GM23338 (cell line): Measurements from ENCODE around the gene MTERF2. TPM values are rescaled to one million over a fixed set of nuclear protein-coding genes. Genes with fewer than 3 reads are reported as not detected.

Experiments
- ATAC-seq: fragments of 200-7000 bp; cut with Tn5 transposase; 3 replicates; pipeline ENCODE4 v1.9.1; 2020
- DNase-seq: peaks from one replicate; pipeline ENCODE4 v3.0.0-alpha.2; 2015; ENCODE audit warnings: low spot score
- H2AFZ ChIP-seq: fragments of 200-600 bp; sonication (generic); 2 replicates; pipeline ENCODE4 v1.8.0; 2016; ENCODE audit warnings: antibody characterized with exemption, mild to moderate bottlenecking, moderate library complexity
- H3F3A ChIP-seq: fragments of 200-600 bp; sonication (generic); replicated peaks from 2 replicates; pipeline ENCODE4 v1.8.0; 2017; ENCODE audit warnings: antibody characterized with exemption, mixed run types, low read depth
- H3K27ac ChIP-seq: fragments of 200-600 bp; sonication (generic); 2 replicates; pipeline ENCODE4 v1.6.1; 2016; ENCODE audit warnings: low read depth
- H3K27me3 ChIP-seq: fragments of 200-600 bp; sonication (generic); 2 replicates; pipeline ENCODE4 v1.8.0; 2016; ENCODE audit warnings: mild to moderate bottlenecking, mixed run types, moderate library complexity; ENCODE audit not compliant: insufficient read depth
- H3K36me3 ChIP-seq: fragments of 200-600 bp; sonication (generic); 2 replicates; pipeline ENCODE4 v1.8.0; 2016; ENCODE audit warnings: mild to moderate bottlenecking; ENCODE audit not compliant: insufficient read depth
- H3K4me1 ChIP-seq: fragments of 200-600 bp; sonication (generic); 2 replicates; pipeline ENCODE4 v1.8.0; 2016; ENCODE audit warnings: mild to moderate bottlenecking, moderate library complexity; ENCODE audit not compliant: insufficient read depth
- H3K4me2 ChIP-seq: fragments of 200-600 bp; sonication (generic); 2 replicates; pipeline ENCODE4 v1.7.1; 2017; ENCODE audit warnings: mixed run types
- H3K4me3 ChIP-seq: fragments of 200-600 bp; sonication (generic); 2 replicates; pipeline ENCODE4 v1.6.1; 2016; ENCODE audit warnings: mixed run types
- H3K79me2 ChIP-seq: fragments of 200-600 bp; sonication (generic); replicated peaks from 2 replicates; pipeline ENCODE4 v1.8.0; 2017; ENCODE audit warnings: mild to moderate bottlenecking; ENCODE audit not compliant: insufficient read depth
- H3K9me2 ChIP-seq: fragments of 200-600 bp; sonication (generic); 2 replicates; pipeline ENCODE4 v1.8.0; 2017; ENCODE audit not compliant: insufficient read depth
- H4K20me1 ChIP-seq: fragments of 200-600 bp; sonication (generic); replicated peaks from 2 replicates; pipeline ENCODE4 v1.8.0; 2017; ENCODE audit warnings: mild to moderate bottlenecking; ENCODE audit not compliant: insufficient read depth
- H3K27ac Mint-ChIP-seq: 2 replicates; pipeline ENCODE4 v1.8.0; 2020; ENCODE audit warnings: inconsistent platforms, mild to moderate bottlenecking, moderate library complexity, mixed read lengths
- H3K27me3 Mint-ChIP-seq: 3 replicates; pipeline ENCODE4 v1.8.0; 2022; ENCODE audit warnings: low read depth, mild to moderate bottlenecking, moderate library complexity, mixed read lengths, inconsistent platforms; ENCODE audit not compliant: insufficient read depth, poor library complexity
- H3K36me3 Mint-ChIP-seq: 3 replicates; pipeline ENCODE4 v1.8.0; 2021; ENCODE audit warnings: low read depth, mild to moderate bottlenecking, inconsistent platforms, moderate library complexity, mixed read lengths
- H3K4me1 Mint-ChIP-seq: 3 replicates; pipeline ENCODE4 v1.8.0; 2020; ENCODE audit warnings: mild to moderate bottlenecking, inconsistent platforms, mixed read lengths
- H3K4me3 Mint-ChIP-seq: 3 replicates; pipeline ENCODE4 v1.8.0; 2021; ENCODE audit warnings: moderate library complexity, mild to moderate bottlenecking, inconsistent platforms, mixed read lengths
- H3K9me3 Mint-ChIP-seq: 3 replicates; pipeline ENCODE4 v1.8.0; 2020; ENCODE audit warnings: moderate library complexity, mild to moderate bottlenecking, inconsistent platforms, mixed read lengths
- CREB1 ChIP-seq: fragments of 250-450 bp; sonication (Bioruptor Pico); IDR thresholded peaks from 2 replicates; pipeline ENCODE4 v1.5.0; 2020; ENCODE audit warnings: low read depth, mild to moderate bottlenecking, moderate library complexity
- CTCF ChIP-seq, 2 experiments: fragments of 200-600 bp in 1 of 2; sonication (generic) in 1 of 2; conservative IDR thresholded peaks; 2 replicates each; pipeline versions ENCODE4 v1.5.1 to v1.6.1; 2016 to 2017; ENCODE audit warnings: antibody characterized with exemption in 2 of 2, low read depth in 2 of 2, mild to moderate bottlenecking in 2 of 2, moderate library complexity in 1 of 2
- ETS1 ChIP-seq: IDR thresholded peaks from 2 replicates; pipeline ENCODE4 v1.6.1; 2016; ENCODE audit warnings: antibody characterized with exemption
- EZH2phosphoT487 ChIP-seq: fragments of 200-600 bp; sonication (generic); IDR thresholded peaks from one replicate; pipeline ENCODE4 v1.8.1; 2018; ENCODE audit warnings: antibody characterized with exemption; ENCODE audit not compliant: unreplicated experiment
- JUNB ChIP-seq: IDR thresholded peaks from one replicate; pipeline ENCODE4 v1.6.1; 2016; ENCODE audit warnings: antibody characterized with exemption; ENCODE audit not compliant: unreplicated experiment
- NANOG ChIP-seq: IDR thresholded peaks from 2 replicates; pipeline ENCODE4 v1.6.1; 2016; ENCODE audit warnings: antibody characterized with exemption, borderline replicate concordance
- POLR2AphosphoS5 ChIP-seq: IDR thresholded peaks from 2 replicates; pipeline ENCODE4 v1.6.1; 2016; ENCODE audit warnings: antibody characterized with exemption, low read depth
- ZNF114 ChIP-seq: fragments of 250-450 bp; sonication (Bioruptor Pico); IDR thresholded peaks from 2 replicates; pipeline ENCODE4 v1.5.0; 2020; ENCODE audit warnings: mild to moderate bottlenecking, moderate library complexity
- ZNF331 ChIP-seq: fragments of 250-450 bp; sonication (Bioruptor Pico); IDR thresholded peaks from 2 replicates; pipeline ENCODE4 v1.5.0; 2020; ENCODE audit warnings: low read depth, mild to moderate bottlenecking, moderate library complexity
- ZNF462 ChIP-seq: fragments of 250-450 bp; sonication (Bioruptor Pico); IDR thresholded peaks from 2 replicates; pipeline ENCODE4 v1.5.0; 2020; ENCODE audit warnings: mild to moderate bottlenecking, moderate library complexity
- polyA plus RNA-seq: library from polyadenylated mRNA; unstranded; fragments of >200 nt; fragmentation: Nextera tagmentation; extraction: Ambion mirVana; gene quantifications from 2 replicates; pipeline ENCODE4 v1.2.1, GENCODE V29; 2016
- total RNA-seq: library from RNA; depleted of rRNA; stranded (reverse); fragments of >200 nt; shearing (Covaris generic); gene quantifications from 2 replicates; pipeline ENCODE4 v1.2.3, GENCODE V29; 2014

The MTERF2 gene
- total and polyA plus RNA-seq, 2 experiments from 2014 or later: 9.2 to 11.0 TPM

- TF ChIP-seq ETS1: no peak
- TF ChIP-seq EZH2phosphoT487: no peak
- no peak for TF ChIP-seq CTCF (conservative IDR thresholded peaks at IDR 0.05; ENCODE audit: low read depth in 2 of 2)
- TF ChIP-seq POLR2AphosphoS5: no peak
Measured at GRCh38 chr12:106975098-106975497, 11.8 kb downstream of the MTERF2 start (continued).

- H3K4me3 ChIP-seq: no peak overlapping the region
- H3K27me3 ChIP-seq: no peaks in the 10 kb centered on the region
- H3K4me1 ChIP-seq: no peaks in the 10 kb centered on the region
- H3K36me3 ChIP-seq: no peaks in the 10 kb centered on the region
- H3K9me2 ChIP-seq: no peaks in the 10 kb centered on the region
- H3K79me2 ChIP-seq: no peaks in the 10 kb centered on the region
- ATAC-seq (no peak), DNase-seq (no peak)
- H3K4me2 ChIP-seq: no peak overlapping the region
- Mint-ChIP-seq H3K4me3 (no peak overlapping the region), H3K4me1 (no peaks in the 10 kb centered on the region), H3K27ac (no peak overlapping the region), H3K36me3 (no peaks in the 10 kb centered on the region), H3K9me3 (no peaks in the 10 kb centered on the region), H3K27me3 (no peaks in the 10 kb centered on the region)
- H2AFZ ChIP-seq: no peak overlapping the region
- no peaks in the 10 kb centered on the region for H3F3A ChIP-seq
- H4K20me1 ChIP-seq: peaks cover 4% of the 10 kb centered on the region; the same call in 1 of the 2 replicates
- no peak overlapping the region for H3K27ac ChIP-seq
- TF ChIP-seq CREB1 (no peak), ZNF331 (CRISPR knock-in tag) (no peak), ZNF462 (CRISPR knock-in tag) (no peak), ETS1 (no peak), NANOG (no peak), ZNF114 (CRISPR knock-in tag) (no peak), JUNB (no peak), EZH2phosphoT487 (no peak), CTCF (conservative IDR thresholded peaks at IDR 0.05; ENCODE audit: low read depth in 2 of 2) (no peak)
Measured at GRCh38 chr12:106974511-106974910, 12.4 kb downstream of the MTERF2 start.
